OCI-LY1 (cell line): Measurements from ENCODE around the gene SKAP2.

ENCODE experiments used
- H2AFZ ChIP-seq: fragments of 200-600 bp; sonication (generic), shearing (Covaris generic); 2 replicates; pipeline ENCODE4 v1.6.0; 2014; ENCODE audit warnings: antibody characterized with exemption, mild to moderate bottlenecking, low read length
- H3F3A ChIP-seq: fragments of 200-600 bp; sonication (generic), shearing (Covaris generic); 2 replicates; pipeline ENCODE4 v1.6.0; 2014; ENCODE audit warnings: mild to moderate bottlenecking, antibody characterized with exemption, low read length, moderate library complexity; ENCODE audit not compliant: insufficient read depth
- H3K27ac ChIP-seq: fragments of 200-600 bp; sonication (generic); 2 replicates; pipeline ENCODE4 v1.5.1; 2014; ENCODE audit warnings: low read length, mixed run types, mild to moderate bottlenecking, low read depth; ENCODE audit not compliant: poor library complexity, severe bottlenecking
- H3K27me3 ChIP-seq: fragments of 200-600 bp; sonication (generic); 2 replicates; pipeline ENCODE4 v1.6.0; 2014; ENCODE audit warnings: antibody characterized with exemption, mild to moderate bottlenecking, low read length, moderate library complexity; ENCODE audit not compliant: insufficient read depth
- H3K36me3 ChIP-seq: fragments of 200-600 bp; sonication (generic); 2 replicates; pipeline ENCODE4 v1.6.1; 2014; ENCODE audit warnings: mild to moderate bottlenecking, antibody characterized with exemption, low read length, moderate library complexity, mixed read lengths; ENCODE audit not compliant: insufficient read depth
- H3K4me1 ChIP-seq: fragments of 200-600 bp; sonication (generic); 2 replicates; pipeline ENCODE4 v1.5.1; 2014; ENCODE audit warnings: mild to moderate bottlenecking, low read length, moderate library complexity; ENCODE audit not compliant: insufficient read depth, severe bottlenecking
- H3K4me2 ChIP-seq: fragments of 200-600 bp; sonication (generic), shearing (Covaris generic); 2 replicates; pipeline ENCODE4 v1.6.1; 2014; ENCODE audit warnings: low read length
- H3K4me3 ChIP-seq: fragments of 200-600 bp; sonication (generic); 2 replicates; pipeline ENCODE4 v1.5.1; 2014; ENCODE audit warnings: low read length, low read depth, mild to moderate bottlenecking, mixed read lengths; ENCODE audit not compliant: poor library complexity, severe bottlenecking
- H3K79me2 ChIP-seq: fragments of 200-600 bp; shearing (Covaris generic); 2 replicates; pipeline ENCODE4 v1.6.1; 2016; ENCODE audit warnings: mixed run types, low read length, mixed read lengths; ENCODE audit not compliant: insufficient read depth
- H3K9ac ChIP-seq: fragments of 200-600 bp; sonication (generic), shearing (Covaris generic); 2 replicates; pipeline ENCODE4 v1.6.1; 2014; ENCODE audit warnings: mild to moderate bottlenecking, low read length, mixed read lengths
- H3K9me2 ChIP-seq: fragments of 200-600 bp; sonication (generic), shearing (Covaris generic); 2 replicates; pipeline ENCODE4 v1.6.1; 2014; ENCODE audit warnings: low read depth, mild to moderate bottlenecking, low read length, mixed read lengths
- H3K9me3 ChIP-seq: fragments of 200-600 bp; shearing (Covaris generic); 2 replicates; pipeline ENCODE4 v1.6.1; 2014; ENCODE audit warnings: low read length, mixed read lengths
- H4K20me1 ChIP-seq: fragments of 200-600 bp; sonication (generic), shearing (Covaris generic); 2 replicates; pipeline ENCODE4 v1.6.0; 2016; ENCODE audit warnings: mild to moderate bottlenecking, low read length; ENCODE audit not compliant: insufficient read depth
- EZH2 ChIP-seq: fragments of 200-600 bp; sonication (generic), shearing (Covaris generic); IDR thresholded peaks from 2 replicates; pipeline ENCODE4 v1.8.0; 2017; ENCODE audit warnings: borderline replicate concordance, mixed run types, mild to moderate bottlenecking, antibody characterized with exemption, low read length, moderate library complexity, mixed read lengths
- TF ChIP-seq, protein P1 (sequence below): fragments of 200-600 bp; sonication (generic), shearing (Covaris generic); IDR thresholded peaks from 2 replicates; pipeline ENCODE4 v1.5.1; 2017; ENCODE audit warnings: mild to moderate bottlenecking, antibody characterized with exemption, low read length, moderate library complexity, mixed read lengths

Gene SKAP2

DNA sequence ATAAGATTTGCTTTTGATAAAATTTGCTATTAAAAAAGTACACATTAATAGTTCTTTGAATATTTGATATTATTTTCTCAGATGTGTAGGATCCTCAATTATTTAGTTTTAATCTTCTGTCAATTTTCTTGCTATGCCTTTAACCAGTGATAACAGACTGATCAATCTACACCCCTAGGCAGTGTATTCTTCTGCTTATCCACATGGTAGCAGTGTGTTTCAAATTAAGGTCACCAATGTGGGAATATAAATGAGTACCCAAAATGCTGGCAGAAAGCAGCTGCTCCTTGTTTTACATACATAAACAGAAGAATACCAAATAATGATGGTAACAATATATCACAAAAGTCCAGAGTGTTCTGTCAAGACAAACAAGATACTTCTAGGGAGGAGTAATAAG is 87.0 kb downstream of the SKAP2 start:
- Histone ChIP-seq H3K79me2 (no peaks in the 10 kb centered on the region), H3K27me3 (no peaks in the 10 kb centered on the region), H2AFZ (no peak overlapping the region), H3K4me1 (no peaks in the 10 kb centered on the region), H3K9me2 (no peaks in the 10 kb centered on the region), H3K9ac (no peak overlapping the region), H3K4me3 (no peak overlapping the region), H3K36me3 (no peaks in the 10 kb centered on the region; the same call in 1 of the 2 replicates), H4K20me1 (no peaks in the 10 kb centered on the region), H3F3A (no peaks in the 10 kb centered on the region), H3K4me2 (no peak overlapping the region), H3K9me3 (no peaks in the 10 kb centered on the region), H3K27ac (no peak overlapping the region)
- TF ChIP-seq, protein P1, sequence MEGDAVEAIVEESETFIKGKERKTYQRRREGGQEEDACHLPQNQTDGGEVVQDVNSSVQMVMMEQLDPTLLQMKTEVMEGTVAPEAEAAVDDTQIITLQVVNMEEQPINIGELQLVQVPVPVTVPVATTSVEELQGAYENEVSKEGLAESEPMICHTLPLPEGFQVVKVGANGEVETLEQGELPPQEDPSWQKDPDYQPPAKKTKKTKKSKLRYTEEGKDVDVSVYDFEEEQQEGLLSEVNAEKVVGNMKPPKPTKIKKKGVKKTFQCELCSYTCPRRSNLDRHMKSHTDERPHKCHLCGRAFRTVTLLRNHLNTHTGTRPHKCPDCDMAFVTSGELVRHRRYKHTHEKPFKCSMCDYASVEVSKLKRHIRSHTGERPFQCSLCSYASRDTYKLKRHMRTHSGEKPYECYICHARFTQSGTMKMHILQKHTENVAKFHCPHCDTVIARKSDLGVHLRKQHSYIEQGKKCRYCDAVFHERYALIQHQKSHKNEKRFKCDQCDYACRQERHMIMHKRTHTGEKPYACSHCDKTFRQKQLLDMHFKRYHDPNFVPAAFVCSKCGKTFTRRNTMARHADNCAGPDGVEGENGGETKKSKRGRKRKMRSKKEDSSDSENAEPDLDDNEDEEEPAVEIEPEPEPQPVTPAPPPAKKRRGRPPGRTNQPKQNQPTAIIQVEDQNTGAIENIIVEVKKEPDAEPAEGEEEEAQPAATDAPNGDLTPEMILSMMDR = no peak
- TF ChIP-seq EZH2 = no peak

DNA sequence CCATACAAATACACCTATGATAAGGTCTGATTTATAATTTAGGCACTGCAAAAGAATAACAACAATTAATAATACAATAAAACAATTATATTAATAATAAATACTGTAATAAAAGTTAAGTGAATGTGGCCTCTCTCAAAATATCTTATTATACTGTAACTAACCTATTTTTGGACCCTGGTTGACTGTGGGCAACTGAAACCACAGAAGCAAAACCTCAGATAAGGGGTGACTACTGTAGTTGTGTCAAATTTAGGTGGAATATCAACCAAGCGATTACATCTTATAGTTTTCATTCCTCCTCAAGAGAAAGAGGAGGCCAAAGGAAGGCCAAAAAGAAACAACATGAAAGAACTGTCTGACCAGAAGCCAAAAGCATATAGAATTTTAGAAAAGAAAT is 103.9 kb downstream of the SKAP2 start:
- Histone ChIP-seq H3K9me3 (no peaks in the 10 kb centered on the region), H3K4me3 (no peak overlapping the region), H3K27me3 (no peaks in the 10 kb centered on the region), H3K9ac (no peak overlapping the region), H3K4me1 (no peaks in the 10 kb centered on the region), H3K27ac (no peak overlapping the region), H2AFZ (no peak overlapping the region), H3K4me2 (no peak overlapping the region), H3K36me3 (no peaks in the 10 kb centered on the region), H3F3A (no peaks in the 10 kb centered on the region), H4K20me1 (no peaks in the 10 kb centered on the region), H3K79me2 (no peaks in the 10 kb centered on the region), H3K9me2 (no peaks in the 10 kb centered on the region)
- no peak for TF ChIP-seq EZH2
- TF ChIP-seq, protein P1 = no peak

DNA sequence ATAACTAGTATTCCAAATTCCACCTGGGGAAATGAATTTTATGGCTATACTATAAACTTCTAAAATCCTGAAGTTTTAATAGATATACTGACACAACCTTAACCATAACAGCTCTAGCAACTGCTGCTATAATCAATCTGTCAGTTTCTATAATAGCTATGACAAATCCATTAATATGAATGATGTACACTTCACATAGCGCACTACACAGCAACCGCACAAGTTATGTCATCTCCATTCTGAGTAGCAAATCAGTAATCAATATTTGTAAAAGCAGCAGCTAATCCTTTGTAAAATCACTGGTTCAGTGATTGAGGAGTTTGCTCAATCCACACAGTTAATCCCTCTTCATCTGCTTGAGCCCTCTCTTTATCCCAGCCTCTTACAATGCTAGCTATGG is 105.3 kb downstream of the SKAP2 start:
- no peaks in the 10 kb centered on the region for H4K20me1 ChIP-seq
- H3K4me3 ChIP-seq = no peak overlapping the region
- no peaks in the 10 kb centered on the region for H3K36me3 ChIP-seq
- H3K9me3 ChIP-seq = no peaks in the 10 kb centered on the region
- no peak overlapping the region for H3K4me2 ChIP-seq
- no peaks in the 10 kb centered on the region for H3K27me3 ChIP-seq
- H3K27ac ChIP-seq = no peak overlapping the region
- no peaks in the 10 kb centered on the region for H3K4me1 ChIP-seq
- no peak for TF ChIP-seq EZH2
- TF ChIP-seq, protein P1 = no peak
- no peaks in the 10 kb centered on the region for H3K79me2 ChIP-seq
- H3F3A ChIP-seq = no peaks in the 10 kb centered on the region
- H3K9ac ChIP-seq = no peak overlapping the region
- no peaks in the 10 kb centered on the region for H3K9me2 ChIP-seq
- no peak overlapping the region for H2AFZ ChIP-seq
